Astrocyte (in vitro differentiated cells and primary cell): Measurements from ENCODE around the gene ACSL6. TPM values are rescaled to one million over a fixed set of nuclear protein-coding genes. Genes with fewer than 3 reads are reported as not detected.

Source experiments
- DNase-seq: peaks from one replicate; pipeline ENCODE4 v3.0.0-alpha.2; 2010; ENCODE audit warnings: low read depth
- FAIRE-seq: peaks from 2 replicates; lab custom pipeline; 2011; peaks lifted over from hg19 to GRCh38; lab: Jason Lieb, UNC
- H2AFZ ChIP-seq: 2 replicates; pipeline ENCODE4 v1.6.0; 2012; ENCODE audit warnings: low read depth, low read length, inconsistent platforms
- H3K27ac ChIP-seq: 2 replicates; pipeline ENCODE4 v1.5.1; 2011; ENCODE audit warnings: low read depth, low read length, inconsistent platforms
- H3K27me3 ChIP-seq: 2 replicates; pipeline ENCODE4 v1.6.0; 2011; ENCODE audit warnings: low read length, inconsistent platforms; ENCODE audit not compliant: insufficient read depth
- H3K36me3 ChIP-seq: 2 replicates; pipeline ENCODE4 v1.5.1; 2011; ENCODE audit warnings: low read length, inconsistent platforms; ENCODE audit not compliant: insufficient read depth
- H3K4me1 ChIP-seq: 2 replicates; pipeline ENCODE4 v1.5.1; 2011; ENCODE audit warnings: low read length, inconsistent platforms; ENCODE audit not compliant: insufficient read depth
- H3K4me2 ChIP-seq: 2 replicates; pipeline ENCODE4 v1.6.0; 2012; ENCODE audit warnings: low read length, inconsistent platforms
- H3K4me3 ChIP-seq: 2 replicates; pipeline ENCODE4 v1.5.1; 2011; ENCODE audit warnings: low read depth, mild to moderate bottlenecking, low read length, inconsistent platforms; ENCODE audit not compliant: insufficient read depth
- H3K79me2 ChIP-seq: 2 replicates; pipeline ENCODE4 v1.6.0; 2012; ENCODE audit warnings: mild to moderate bottlenecking, low read length, inconsistent platforms; ENCODE audit not compliant: insufficient read depth
- H3K9ac ChIP-seq: 2 replicates; pipeline ENCODE4 v1.6.0; 2012; ENCODE audit warnings: mild to moderate bottlenecking, low read length, inconsistent platforms
- H3K9me3 ChIP-seq: 2 replicates; pipeline ENCODE4 v1.5.1; 2012; ENCODE audit warnings: low read depth, mild to moderate bottlenecking, low read length, inconsistent platforms; ENCODE audit not compliant: insufficient read depth
- H4K20me1 ChIP-seq: 2 replicates; pipeline ENCODE4 v1.6.0; 2012; ENCODE audit warnings: low read length, inconsistent platforms; ENCODE audit not compliant: insufficient read depth
- H3K27ac Mint-ChIP-seq: one replicate; pipeline ENCODE4 v1.8.0; 2021; ENCODE audit warnings: mild to moderate bottlenecking, mixed read lengths; ENCODE audit not compliant: unreplicated experiment
- H3K27me3 Mint-ChIP-seq: one replicate; pipeline ENCODE4 v1.8.0; 2021; ENCODE audit warnings: low read depth, mixed read lengths; ENCODE audit not compliant: unreplicated experiment
- H3K36me3 Mint-ChIP-seq: one replicate; pipeline ENCODE4 v1.8.0; 2021; ENCODE audit warnings: low read depth, mixed read lengths; ENCODE audit not compliant: unreplicated experiment
- H3K4me1 Mint-ChIP-seq: one replicate; pipeline ENCODE4 v1.8.0; 2021; ENCODE audit warnings: low read depth, mixed read lengths; ENCODE audit not compliant: unreplicated experiment
- H3K4me3 Mint-ChIP-seq: one replicate; pipeline ENCODE4 v1.8.0; 2021; ENCODE audit warnings: mild to moderate bottlenecking, moderate library complexity, mixed read lengths; ENCODE audit not compliant: unreplicated experiment
- H3K9me3 Mint-ChIP-seq: one replicate; pipeline ENCODE4 v1.8.0; 2021; ENCODE audit warnings: mild to moderate bottlenecking, mixed read lengths; ENCODE audit not compliant: unreplicated experiment
- EZH2 ChIP-seq: IDR thresholded peaks from 2 replicates; pipeline ENCODE4 v1.6.1; 2012; ENCODE audit warnings: mild to moderate bottlenecking, low read length, inconsistent platforms; ENCODE audit not compliant: insufficient read depth
- total RNA-seq: library from RNA; stranded (reverse); gene quantifications from 2 replicates; pipeline ENCODE4 v1.2.1, GENCODE V29; 2021
- TF ChIP-seq, protein P1 (sequence below): IDR thresholded peaks from 2 replicates; pipeline ENCODE4 v1.5.1; 2011; ENCODE audit warnings: low read depth, mild to moderate bottlenecking, inconsistent platforms, low read length, moderate library complexity; ENCODE audit not compliant: insufficient read depth

Gene ACSL6
- total RNA-seq, 1 donor from 2014 or later = 0.07 TPM

DNA sequence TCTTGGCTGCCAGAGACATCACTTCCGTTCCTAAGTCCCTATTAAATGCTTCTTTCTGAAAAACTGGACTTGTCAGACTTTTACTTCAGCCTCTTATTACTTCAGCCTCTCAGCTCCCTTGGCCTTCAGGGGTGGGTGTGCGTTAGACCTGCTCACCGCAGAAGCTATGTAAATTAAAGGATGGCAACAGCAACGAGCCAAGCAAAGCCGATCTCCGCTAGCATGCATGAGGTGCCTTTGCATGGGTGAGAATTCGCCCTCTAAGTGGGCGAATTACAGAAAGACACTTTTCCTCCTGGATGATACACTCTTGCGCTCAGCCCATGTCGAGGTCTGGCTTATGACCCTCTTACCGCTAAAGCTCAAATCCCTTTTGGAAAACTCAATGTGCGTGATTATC, 38.1 kb upstream of the ACSL6 start:
- FAIRE-seq (no peak), DNase-seq (no peak)
- H3K4me3 ChIP-seq = no peak overlapping the region
- Mint-ChIP-seq H3K27ac (no peak overlapping the region), H3K4me3 (no peak overlapping the region), H3K9me3 (peaks cover 2% of the 10 kb centered on the region), H3K27me3 (peaks cover 40% of the 10 kb centered on the region), H3K36me3 (no peaks in the 10 kb centered on the region), H3K4me1 (no peaks in the 10 kb centered on the region)
- TF ChIP-seq EZH2 = no peak
- TF ChIP-seq, protein P1, sequence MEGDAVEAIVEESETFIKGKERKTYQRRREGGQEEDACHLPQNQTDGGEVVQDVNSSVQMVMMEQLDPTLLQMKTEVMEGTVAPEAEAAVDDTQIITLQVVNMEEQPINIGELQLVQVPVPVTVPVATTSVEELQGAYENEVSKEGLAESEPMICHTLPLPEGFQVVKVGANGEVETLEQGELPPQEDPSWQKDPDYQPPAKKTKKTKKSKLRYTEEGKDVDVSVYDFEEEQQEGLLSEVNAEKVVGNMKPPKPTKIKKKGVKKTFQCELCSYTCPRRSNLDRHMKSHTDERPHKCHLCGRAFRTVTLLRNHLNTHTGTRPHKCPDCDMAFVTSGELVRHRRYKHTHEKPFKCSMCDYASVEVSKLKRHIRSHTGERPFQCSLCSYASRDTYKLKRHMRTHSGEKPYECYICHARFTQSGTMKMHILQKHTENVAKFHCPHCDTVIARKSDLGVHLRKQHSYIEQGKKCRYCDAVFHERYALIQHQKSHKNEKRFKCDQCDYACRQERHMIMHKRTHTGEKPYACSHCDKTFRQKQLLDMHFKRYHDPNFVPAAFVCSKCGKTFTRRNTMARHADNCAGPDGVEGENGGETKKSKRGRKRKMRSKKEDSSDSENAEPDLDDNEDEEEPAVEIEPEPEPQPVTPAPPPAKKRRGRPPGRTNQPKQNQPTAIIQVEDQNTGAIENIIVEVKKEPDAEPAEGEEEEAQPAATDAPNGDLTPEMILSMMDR = no peak
- H4K20me1 ChIP-seq = no peaks in the 10 kb centered on the region
- H3K27me3 ChIP-seq = peaks cover 5% of the 10 kb centered on the region
- no peak overlapping the region for H3K27ac ChIP-seq
- H3K79me2 ChIP-seq = no peaks in the 10 kb centered on the region
- no peak overlapping the region for H3K9ac ChIP-seq
- H3K4me2 ChIP-seq = no peak overlapping the region
- no peaks in the 10 kb centered on the region for H3K9me3 ChIP-seq
- no peaks in the 10 kb centered on the region for H3K36me3 ChIP-seq
- H3K4me1 ChIP-seq = no peaks in the 10 kb centered on the region
- no peak overlapping the region for H2AFZ ChIP-seq

- no peaks in the 10 kb centered on the region for H3K9me3 ChIP-seq
- no peaks in the 10 kb centered on the region for H3K36me3 ChIP-seq
- H3K4me1 ChIP-seq = no peaks in the 10 kb centered on the region
- DNase-seq (no peak), FAIRE-seq (no peak)
- H3K9ac ChIP-seq = no peak overlapping the region
- TF ChIP-seq, protein P1 = no peak
- TF ChIP-seq EZH2 = no peak
- no peaks in the 10 kb centered on the region for H3K79me2 ChIP-seq
- Mint-ChIP-seq H3K27me3 (peaks cover 42% of the 10 kb centered on the region), H3K27ac (no peak overlapping the region), H3K4me3 (no peak overlapping the region), H3K4me1 (no peaks in the 10 kb centered on the region), H3K36me3 (peaks cover 2% of the 10 kb centered on the region), H3K9me3 (peaks cover 2% of the 10 kb centered on the region)
- no peak overlapping the region for H3K27ac ChIP-seq
- H3K27me3 ChIP-seq = peaks cover 5% of the 10 kb centered on the region
- no peaks in the 10 kb centered on the region for H4K20me1 ChIP-seq
- no peak overlapping the region for H3K4me3 ChIP-seq
- H3K4me2 ChIP-seq = no peak overlapping the region
- no peak overlapping the region for H2AFZ ChIP-seq
These were observed 37.6 kb upstream of the ACSL6 start for GRCh38 chr5:132049093-132049492.

DNA sequence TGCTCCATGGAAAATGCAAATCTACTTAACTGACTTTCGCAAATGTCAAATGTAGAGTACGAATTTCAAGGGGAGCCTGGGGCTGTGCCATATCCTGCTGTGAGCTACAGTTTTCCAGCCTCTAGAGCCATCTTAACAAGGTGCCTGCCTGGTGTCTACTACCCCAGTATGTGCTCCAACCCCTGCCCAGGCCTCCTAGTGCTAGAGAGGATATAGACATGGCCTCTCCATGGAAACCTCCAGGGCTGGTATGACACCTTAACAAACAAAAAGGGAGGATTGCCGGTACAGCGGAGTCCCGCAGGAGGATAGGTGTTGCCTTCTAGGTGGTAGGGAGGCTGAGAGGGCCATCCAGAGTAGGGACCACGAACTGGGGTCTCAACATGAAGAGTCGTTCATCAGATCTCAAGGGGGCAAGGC, 35.4 kb upstream of the ACSL6 start:
- H3K36me3 ChIP-seq = no peaks in the 10 kb centered on the region
- no peak overlapping the region for H3K27ac ChIP-seq
- no peak for FAIRE-seq
- H2AFZ ChIP-seq = no peak overlapping the region
- H3K27me3 Mint-ChIP-seq = peaks cover 32% of the 10 kb centered on the region
- H4K20me1 ChIP-seq = no peaks in the 10 kb centered on the region
- H3K4me2 ChIP-seq = no peak overlapping the region
- no peak overlapping the region for H3K27ac Mint-ChIP-seq
- no peak for DNase-seq
- no peaks in the 10 kb centered on the region for H3K4me1 Mint-ChIP-seq
- H3K9me3 ChIP-seq = no peaks in the 10 kb centered on the region
- H3K36me3 Mint-ChIP-seq = peaks cover 2% of the 10 kb centered on the region
- H3K27me3 ChIP-seq = peaks cover 5% of the 10 kb centered on the region
- no peaks in the 10 kb centered on the region for H3K79me2 ChIP-seq
- TF ChIP-seq, protein P1 = no peak
- no peak for TF ChIP-seq EZH2
- peaks cover 3% of the 10 kb centered on the region for H3K9me3 Mint-ChIP-seq
- H3K9ac ChIP-seq = no peak overlapping the region
- H3K4me3 Mint-ChIP-seq = no peak overlapping the region
- H3K4me1 ChIP-seq = no peaks in the 10 kb centered on the region
- H3K4me3 ChIP-seq = no peak overlapping the region
